HTERT RPE-1 (cell line): ENCODE results near the gene CIBAR2.

Source experiments
- in situ Hi-C: fragments of 300-500 bp; cut with MboI; formaldehyde crosslinking; loops from 4 replicates; pipeline ENCODE4 v1.14.3; 2020; ENCODE audit warnings: low sequenced_read_pairs

CIBAR2 gene

GRCh38 chr16:85144026-85144915 lies 32.0 kb upstream of the CIBAR2 start:
- in situ Hi-C loops, result no loop called here

- in situ Hi-C loops, result no loop called here
Observed at GRCh38 chr16:85142771-85143211, 30.5 kb upstream of the CIBAR2 start.

GRCh38 chr16:85142129-85142513 lies 29.8 kb upstream of the CIBAR2 start:
- in situ Hi-C loops, result no loop called here

- in situ Hi-C loops, result no loop called here
Observed at GRCh38 chr16:85141491-85142128, 29.3 kb upstream of the CIBAR2 start.

GRCh38 chr16:85140455-85141012 lies 28.3 kb upstream of the CIBAR2 start:
- in situ Hi-C loops, result no loop called here

GRCh38 chr16:85139881-85140339 lies 27.6 kb upstream of the CIBAR2 start:
- in situ Hi-C loops, result no loop called here

- in situ Hi-C loops, result no loop called here
Observed at GRCh38 chr16:85138825-85139627, 26.8 kb upstream of the CIBAR2 start.

GRCh38 chr16:85138073-85138824 lies 26.0 kb upstream of the CIBAR2 start:
- in situ Hi-C loops, result no loop called here

- in situ Hi-C loops, result no loop called here
Observed at GRCh38 chr16:85137323-85138072, 25.2 kb upstream of the CIBAR2 start.

GRCh38 chr16:85136702-85137322 lies 24.5 kb upstream of the CIBAR2 start:
- in situ Hi-C loops, result no loop called here

GRCh38 chr16:85136213-85136701 lies 24.0 kb upstream of the CIBAR2 start:
- in situ Hi-C loops, result no loop called here

- in situ Hi-C loops, result no loop called here
Observed at GRCh38 chr16:85134789-85135142, 22.5 kb upstream of the CIBAR2 start.

GRCh38 chr16:85134076-85134788 lies 22.0 kb upstream of the CIBAR2 start:
- in situ Hi-C loops, result no loop called here

- in situ Hi-C loops, result no loop called here
Observed at GRCh38 chr16:85133290-85133599, 21.0 kb upstream of the CIBAR2 start.

- in situ Hi-C loops, result no loop called here
Observed at GRCh38 chr16:85132456-85133289, 20.4 kb upstream of the CIBAR2 start.

- in situ Hi-C loops, result no loop called here
Observed at GRCh38 chr16:85130705-85131028, 18.4 kb upstream of the CIBAR2 start.

GRCh38 chr16:85129876-85130704 lies 17.8 kb upstream of the CIBAR2 start:
- in situ Hi-C loops, result no loop called here
